22Rv1 (cell line): ENCODE data around the gene PEX14.

Experiments used
- ZFX ChIP-seq: fragments of 450-650 bp; IDR thresholded peaks from 2 replicates; pipeline ENCODE4 v1.6.1; 2017; ENCODE audit warnings: antibody characterized with exemption, borderline replicate concordance
- TF ChIP-seq, protein P1 (sequence below): fragments of 450-650 bp; IDR thresholded peaks from 2 replicates; pipeline ENCODE4 v1.5.1; 2017; ENCODE audit warnings: mild to moderate bottlenecking

DNA sequence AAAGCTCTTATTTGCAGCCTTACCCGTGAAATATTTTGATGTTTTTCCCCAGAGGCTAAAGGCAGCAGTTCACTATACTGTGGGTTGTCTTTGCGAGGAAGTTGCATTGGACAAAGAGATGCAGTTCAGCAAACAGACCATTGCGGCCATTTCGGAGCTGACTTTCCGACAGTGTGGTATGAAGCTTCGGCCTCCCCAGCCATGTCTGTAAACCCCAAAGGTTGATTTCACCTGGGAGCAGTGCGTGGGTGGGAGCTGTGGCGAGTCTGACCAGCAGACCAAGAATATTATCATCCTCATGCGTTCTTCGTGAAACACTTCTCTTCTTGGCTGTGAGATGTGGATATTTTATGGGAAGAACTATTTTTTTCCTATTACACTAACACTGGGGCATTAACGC, 41.0 kb upstream of the PEX14 start:
- TF ChIP-seq, protein P1, sequence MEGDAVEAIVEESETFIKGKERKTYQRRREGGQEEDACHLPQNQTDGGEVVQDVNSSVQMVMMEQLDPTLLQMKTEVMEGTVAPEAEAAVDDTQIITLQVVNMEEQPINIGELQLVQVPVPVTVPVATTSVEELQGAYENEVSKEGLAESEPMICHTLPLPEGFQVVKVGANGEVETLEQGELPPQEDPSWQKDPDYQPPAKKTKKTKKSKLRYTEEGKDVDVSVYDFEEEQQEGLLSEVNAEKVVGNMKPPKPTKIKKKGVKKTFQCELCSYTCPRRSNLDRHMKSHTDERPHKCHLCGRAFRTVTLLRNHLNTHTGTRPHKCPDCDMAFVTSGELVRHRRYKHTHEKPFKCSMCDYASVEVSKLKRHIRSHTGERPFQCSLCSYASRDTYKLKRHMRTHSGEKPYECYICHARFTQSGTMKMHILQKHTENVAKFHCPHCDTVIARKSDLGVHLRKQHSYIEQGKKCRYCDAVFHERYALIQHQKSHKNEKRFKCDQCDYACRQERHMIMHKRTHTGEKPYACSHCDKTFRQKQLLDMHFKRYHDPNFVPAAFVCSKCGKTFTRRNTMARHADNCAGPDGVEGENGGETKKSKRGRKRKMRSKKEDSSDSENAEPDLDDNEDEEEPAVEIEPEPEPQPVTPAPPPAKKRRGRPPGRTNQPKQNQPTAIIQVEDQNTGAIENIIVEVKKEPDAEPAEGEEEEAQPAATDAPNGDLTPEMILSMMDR, result no peak
- TF ChIP-seq ZFX, result no peak
